ENCODE measurements around the gene DNAH14. TPM values are rescaled to one million over a fixed set of nuclear protein-coding genes. Genes with fewer than 3 reads are reported as not detected.

Gene DNAH14
- 12.9 to 16.3 TPM (median 15.3 TPM) in 5 replicates for total RNA-seq (2022; extraction: Qiagen RNA extraction)

DNA sequence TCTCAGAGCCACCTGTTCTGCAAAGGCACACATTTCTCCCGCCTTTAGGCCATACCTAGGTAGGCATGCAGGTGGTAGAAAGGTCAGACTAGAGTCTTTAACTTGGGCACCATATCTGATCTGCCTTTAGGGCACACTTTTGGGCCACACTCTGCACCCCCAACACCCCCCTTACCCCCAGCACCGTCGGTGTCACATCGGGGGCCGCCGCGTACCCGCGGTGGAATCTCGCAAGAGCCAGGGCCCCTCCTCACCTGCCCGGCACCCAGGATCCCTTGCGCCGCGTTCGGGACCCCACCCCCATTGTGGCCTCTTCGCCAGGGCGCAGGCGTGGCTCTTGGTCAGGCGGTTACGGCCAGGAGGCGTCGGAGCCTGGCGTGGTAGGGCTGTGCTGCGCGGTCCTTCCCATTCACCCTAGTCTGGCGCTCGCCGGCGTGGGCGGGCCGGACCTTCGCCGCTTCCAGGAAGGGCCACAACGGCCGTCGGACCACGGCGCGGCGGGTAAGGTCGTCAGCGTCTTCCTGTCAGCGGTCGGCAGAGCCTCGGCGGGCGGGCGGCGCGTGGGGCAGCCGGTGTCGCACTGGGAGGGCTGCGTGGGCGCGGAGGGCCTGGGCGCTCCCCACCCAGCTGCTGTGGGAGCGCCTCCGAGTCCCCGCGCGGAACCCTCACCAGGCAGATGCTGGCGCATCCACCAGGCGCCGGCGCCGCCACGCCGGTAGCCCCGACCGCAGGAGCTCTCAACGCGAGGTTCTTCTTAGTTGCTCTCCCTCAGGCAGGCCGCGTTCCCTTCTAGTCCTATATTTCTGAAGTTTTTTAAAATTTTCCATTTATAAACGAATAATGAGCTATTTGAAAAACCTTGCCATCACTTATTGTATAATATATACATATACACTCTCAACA, at the start of gene DNAH14:
TSS of gene DNAH14 (plus strand) at position 341 of the 903 bp plus-strand sequence. CDS start 23,028 bp downstream, outside the sequence.

DNA sequence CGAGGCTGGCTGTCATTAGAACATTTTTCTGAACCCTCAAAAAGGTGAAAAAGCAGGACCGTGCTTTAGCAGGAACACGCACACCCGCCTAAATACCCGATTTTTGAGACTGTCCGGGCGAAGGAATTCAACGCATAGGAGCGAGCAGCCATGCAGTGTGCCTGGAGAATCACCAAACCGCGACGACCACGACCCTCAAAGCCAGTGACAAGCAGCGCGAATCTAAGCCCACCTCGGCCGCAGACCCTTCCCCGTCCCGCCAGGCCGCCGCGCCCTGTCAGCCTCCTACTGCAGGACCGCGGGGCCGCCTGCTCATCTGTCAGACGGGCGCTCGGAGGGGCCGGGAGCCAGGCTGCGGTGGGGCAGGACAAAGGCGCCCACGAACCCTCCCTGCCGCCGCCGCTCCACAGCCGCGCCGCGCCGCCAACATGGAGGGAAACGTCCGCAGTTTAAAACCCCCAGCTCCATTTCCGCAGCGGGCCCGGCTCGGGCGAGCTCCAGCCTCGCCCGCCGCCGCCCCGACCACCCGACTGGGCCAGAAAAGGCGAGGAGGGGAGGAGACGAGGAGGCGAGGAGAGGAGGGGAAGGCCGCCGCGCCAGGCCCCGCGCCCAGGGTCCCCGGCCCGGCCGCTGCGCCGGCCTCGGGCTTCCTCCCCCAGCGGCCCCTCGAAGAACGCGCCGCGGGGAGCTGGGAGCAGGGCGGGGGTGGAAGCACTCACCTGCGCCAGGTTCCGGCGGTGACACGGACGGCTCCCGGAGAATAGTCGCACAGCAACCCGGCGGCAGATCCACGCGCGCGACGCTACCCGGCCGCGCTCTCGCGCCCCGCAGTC, 498.0 kb downstream of the DNAH14 start, which contains the start of gene LBR:
TSS of gene LBR (minus strand) at position 804 of the 833 bp plus-strand sequence. CDS start 3,963 bp downstream, outside the sequence.

Measured in A549 treated with Hydrocortisone at 1 μM for 4 hours (cell line).